GM12878 (cell line): ENCODE results near the gene APLP1. TPM values are rescaled to one million over a fixed set of nuclear protein-coding genes. Genes with fewer than 3 reads are reported as not detected.

Experiments used
- ATAC-seq: fragments of 200-7000 bp; cut with Tn5 transposase; 3 replicates; pipeline ENCODE4 v1.9.1; 2020; ENCODE audit warnings: mild to moderate bottlenecking, moderate library complexity
- BruUV-seq: library from RNA; stranded (reverse); fragments of 400-500 nt; replicated peaks from 2 replicates; lab custom pipeline; 2021; lab: Mats Ljungman, UMichigan
- CTCF ChIA-PET: fragments of 300-600 bp; sonication (Branson Sonifier 250); formaldehyde crosslinking; extraction: SDS; loops from one replicate; lab custom pipeline; 2021; ENCODE audit warnings: inconsistent platforms; lab: Yijun Ruan, JAX
- POLR2A ChIA-PET: fragments of 350-600 bp; formaldehyde crosslinking; extraction: SDS; loops from one replicate; lab custom pipeline; 2021; ENCODE audit warnings: inconsistent platforms; lab: Charles Lee
- RAD21 ChIA-PET: fragments of 300-600 bp; sonication (Branson Sonifier 250); formaldehyde crosslinking; loops from one replicate; lab custom pipeline; 2023; ENCODE audit warnings: antibody characterized with exemption; ENCODE audit not compliant: unreplicated experiment; lab: Charles Lee
- SMC1A ChIA-PET: fragments of 300-600 bp; sonication (Branson Sonifier 250); formaldehyde crosslinking; loops from one replicate; lab custom pipeline; 2023; ENCODE audit not compliant: unreplicated experiment, uncharacterized antibody; lab: Charles Lee
- DNase-seq: peaks from one replicate; pipeline ENCODE4 v3.0.0-alpha.2; 2011; ENCODE audit warnings: low read depth, low spot score
- FAIRE-seq: peaks from 3 replicates; lab custom pipeline; 2011; peaks lifted over from hg19 to GRCh38; lab: Jason Lieb, UNC
- H2AFZ ChIP-seq: 2 replicates; pipeline ENCODE4 v1.6.0; 2011; ENCODE audit warnings: low read depth, low read length, control low read depth; ENCODE audit not compliant: control insufficient read depth
- H3K27ac ChIP-seq: 2 replicates; pipeline ENCODE4 v1.5.1; 2011; ENCODE audit warnings: control low read depth; ENCODE audit not compliant: control insufficient read depth, insufficient read depth
- H3K27me3 ChIP-seq, 2 experiments: replicated peaks in 1 of 2; 2 replicates each; pipeline versions ENCODE4 v1.6.0 to v1.6.1; 2011; ENCODE audit warnings: low read length in 1 of 2; ENCODE audit not compliant: control insufficient read depth in 2 of 2, insufficient read depth in 2 of 2
- H3K36me3 ChIP-seq, 2 experiments: 2 replicates each; pipeline ENCODE4 v1.5.1; 2011; ENCODE audit warnings: low read length in 1 of 2; ENCODE audit not compliant: control insufficient read depth in 2 of 2, insufficient read depth in 2 of 2
- H3K4me1 ChIP-seq: 2 replicates; pipeline ENCODE4 v1.6.1; 2011; ENCODE audit warnings: mild to moderate bottlenecking, low read length, moderate library complexity, mixed read lengths; ENCODE audit not compliant: control insufficient read depth, insufficient read depth
- H3K4me2 ChIP-seq: 2 replicates; pipeline ENCODE4 v1.6.0; 2011; ENCODE audit warnings: control low read depth; ENCODE audit not compliant: control insufficient read depth, insufficient read depth
- H3K4me3 ChIP-seq: fragments of 200-600 bp; sonication (generic); 2 replicates; pipeline ENCODE4 v1.5.1; 2016
- H3K79me2 ChIP-seq: 2 replicates; pipeline ENCODE4 v1.6.0; 2011; ENCODE audit warnings: low read length; ENCODE audit not compliant: control insufficient read depth, insufficient read depth
- H3K9ac ChIP-seq: 2 replicates; pipeline ENCODE4 v1.8.0; 2011; ENCODE audit warnings: low read length, control low read depth, mixed read lengths; ENCODE audit not compliant: control insufficient read depth, insufficient read depth
- H3K9me3 ChIP-seq: replicated peaks from 3 replicates; pipeline ENCODE4 v1.5.1; 2011; ENCODE audit warnings: mild to moderate bottlenecking, low read length; ENCODE audit not compliant: control insufficient read depth, insufficient read depth
- H4K20me1 ChIP-seq: 2 replicates; pipeline ENCODE4 v1.6.0; 2011; ENCODE audit not compliant: control insufficient read depth, insufficient read depth
- CEBPB ChIP-seq, 2 experiments: fragments of 150-350 bp in 1 of 2; IDR thresholded peaks; 2 replicates each; pipeline ENCODE4 v1.6.1; 2012 to 2014; ENCODE audit warnings: low read depth in 2 of 2, low read length in 2 of 2, borderline replicate concordance in 1 of 2, inconsistent platforms in 1 of 2
- HDAC2 ChIP-seq: fragments of 200-600 bp; sonication (generic); IDR thresholded peaks from 2 replicates; pipeline ENCODE4 v1.6.1; 2017
- NFYA ChIP-seq: IDR thresholded peaks from 2 replicates; pipeline ENCODE4 v1.6.1; 2011; ENCODE audit warnings: low read depth, mild to moderate bottlenecking, low read length, improper control_type of control experiment, borderline replicate concordance
- NR2C2 ChIP-seq: IDR thresholded peaks from 2 replicates; pipeline ENCODE4 v1.6.1; 2011; ENCODE audit warnings: borderline replicate concordance, low read depth; ENCODE audit not compliant: control insufficient read depth, insufficient read length
- PML ChIP-seq: IDR thresholded peaks from 2 replicates; pipeline ENCODE4 v1.6.1; 2012; ENCODE audit warnings: low read length, inconsistent platforms
- RBBP5 ChIP-seq: fragments of 200-600 bp; sonication (generic); conservative IDR thresholded peaks from 2 replicates; pipeline ENCODE4 v1.6.1; 2016
- SMC3 ChIP-seq: IDR thresholded peaks from 2 replicates; pipeline ENCODE4 v1.6.1; 2011; ENCODE audit warnings: low read length, improper control_type of control experiment, borderline replicate concordance
- TAF1 ChIP-seq: IDR thresholded peaks from 2 replicates; pipeline ENCODE4 v1.6.1; 2011; ENCODE audit warnings: mild to moderate bottlenecking, low read depth, low read length, borderline replicate concordance
- ZNF384 ChIP-seq: IDR thresholded peaks from 2 replicates; pipeline ENCODE4 v1.6.1; 2012; ENCODE audit warnings: low read depth, mild to moderate bottlenecking, low read length, improper control_type of control experiment, borderline replicate concordance
- ZNF622 ChIP-seq: fragments of 450-650 bp; IDR thresholded peaks from 2 replicates; pipeline ENCODE4 v1.6.1; 2017; ENCODE audit warnings: mild to moderate bottlenecking, inconsistent platforms
- WGBS: methylation state at CpG from one replicate; pipeline ENCODE4 v1.1.6; 2016; ENCODE audit warnings: low lambda C conversion rate; ENCODE audit not compliant: insufficient replicate concordance, insufficient coverage; ENCODE audit errors: missing lambda C conversion rate; 5-methylcytosine and 5-hydroxymethylcytosine counted together
- in situ Hi-C: fragments of 300-500 bp; cut with MboI; formaldehyde crosslinking; loops from 9 replicates; pipeline ENCODE4 v1.14.3; 2018; ENCODE audit warnings: mixed read lengths
- intact Hi-C: fragments of 100-400 bp; cut with micrococcal nuclease; formaldehyde crosslinking; loops from one replicate; pipeline ENCODE4 v1.14.2; 2022; ENCODE audit not compliant: unreplicated experiment
- polyA plus RNA-seq, 11 experiments: library from polyadenylated mRNA; depleted of rRNA in 4 of 11; unstranded in 6 of 11; stranded (reverse) in 5 of 11; fragments of >200 nt; fragmentation: Nextera tagmentation in 4 of 11; fragmentation: Illumina TruSeq in 1 of 11; extraction: Ambion mirVana in 4 of 11; extraction: Trizol in 1 of 11; gene quantifications; 1 replicate in 1 of 11; 2 replicates in 10 of 11; pipeline versions ENCODE4 v1.2.1 to v1.2.3, GENCODE V29; 2011 to 2016; ENCODE audit warnings: inconsistent platforms in 2 of 11, missing spikeins in 2 of 11, low read depth in 1 of 11
- total RNA-seq, 4 experiments: library from RNA; depleted of rRNA in 3 of 4; stranded (reverse); fragments of >200 nt in 3 of 4; fragmentation: Illumina TruSeq in 1 of 4; extraction: Trizol in 1 of 4; gene quantifications; 2 replicates each; pipeline versions ENCODE4 v1.2.1 to v1.2.3, GENCODE V29; 2013 to 2021
- TF ChIP-seq, protein P1 (sequence below): fragments of 450-650 bp; IDR thresholded peaks from 2 replicates; pipeline ENCODE4 v1.6.1; 2017; ENCODE audit warnings: antibody characterized with exemption, mild to moderate bottlenecking, moderate library complexity
- TF ChIP-seq, protein P2 (sequence below): fragments of 150-350 bp; IDR thresholded peaks from 2 replicates; pipeline ENCODE4 v1.6.1; 2014; ENCODE audit warnings: mild to moderate bottlenecking, low read depth, low read length
- TF ChIP-seq, protein P3 (sequence below): IDR thresholded peaks from 2 replicates; pipeline ENCODE4 v1.6.1; 2012; ENCODE audit warnings: low read depth, low read length, improper control_type of control experiment

APLP1 gene
- total and polyA plus RNA-seq, 10 of the 15 experiments (the other 5 are each of a cell fraction or from before 2014, with no cell fraction given) = 0.07 to 2.2 (median 0.91) TPM; not detected in 1

DNA sequence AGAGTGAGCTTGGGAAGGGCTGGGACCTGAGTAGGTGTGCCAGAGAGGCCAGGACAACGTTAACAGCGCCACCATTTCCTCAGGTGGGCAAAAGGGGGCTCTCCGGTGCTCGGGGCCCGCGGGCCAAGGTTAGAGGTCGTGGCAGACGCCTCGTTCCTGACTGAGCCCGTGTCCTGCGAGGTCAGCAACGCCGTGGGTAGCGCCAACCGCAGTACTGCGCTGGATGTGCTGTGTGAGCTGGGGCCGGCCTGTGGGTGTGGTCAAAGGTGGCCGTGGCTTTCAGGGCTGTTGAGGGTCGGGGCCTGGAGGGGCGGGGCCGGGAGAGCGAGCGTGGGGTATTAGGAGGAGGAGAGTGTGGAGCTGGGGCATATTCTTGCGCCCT lies 7.9 kb upstream of the APLP1 start (continued):
- TF ChIP-seq, protein P1, sequence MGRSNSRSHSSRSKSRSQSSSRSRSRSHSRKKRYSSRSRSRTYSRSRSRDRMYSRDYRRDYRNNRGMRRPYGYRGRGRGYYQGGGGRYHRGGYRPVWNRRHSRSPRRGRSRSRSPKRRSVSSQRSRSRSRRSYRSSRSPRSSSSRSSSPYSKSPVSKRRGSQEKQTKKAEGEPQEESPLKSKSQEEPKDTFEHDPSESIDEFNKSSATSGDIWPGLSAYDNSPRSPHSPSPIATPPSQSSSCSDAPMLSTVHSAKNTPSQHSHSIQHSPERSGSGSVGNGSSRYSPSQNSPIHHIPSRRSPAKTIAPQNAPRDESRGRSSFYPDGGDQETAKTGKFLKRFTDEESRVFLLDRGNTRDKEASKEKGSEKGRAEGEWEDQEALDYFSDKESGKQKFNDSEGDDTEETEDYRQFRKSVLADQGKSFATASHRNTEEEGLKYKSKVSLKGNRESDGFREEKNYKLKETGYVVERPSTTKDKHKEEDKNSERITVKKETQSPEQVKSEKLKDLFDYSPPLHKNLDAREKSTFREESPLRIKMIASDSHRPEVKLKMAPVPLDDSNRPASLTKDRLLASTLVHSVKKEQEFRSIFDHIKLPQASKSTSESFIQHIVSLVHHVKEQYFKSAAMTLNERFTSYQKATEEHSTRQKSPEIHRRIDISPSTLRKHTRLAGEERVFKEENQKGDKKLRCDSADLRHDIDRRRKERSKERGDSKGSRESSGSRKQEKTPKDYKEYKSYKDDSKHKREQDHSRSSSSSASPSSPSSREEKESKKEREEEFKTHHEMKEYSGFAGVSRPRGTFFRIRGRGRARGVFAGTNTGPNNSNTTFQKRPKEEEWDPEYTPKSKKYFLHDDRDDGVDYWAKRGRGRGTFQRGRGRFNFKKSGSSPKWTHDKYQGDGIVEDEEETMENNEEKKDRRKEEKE = no peak
- TF ChIP-seq NR2C2 (no peak), TAF1 (no peak)

DNA sequence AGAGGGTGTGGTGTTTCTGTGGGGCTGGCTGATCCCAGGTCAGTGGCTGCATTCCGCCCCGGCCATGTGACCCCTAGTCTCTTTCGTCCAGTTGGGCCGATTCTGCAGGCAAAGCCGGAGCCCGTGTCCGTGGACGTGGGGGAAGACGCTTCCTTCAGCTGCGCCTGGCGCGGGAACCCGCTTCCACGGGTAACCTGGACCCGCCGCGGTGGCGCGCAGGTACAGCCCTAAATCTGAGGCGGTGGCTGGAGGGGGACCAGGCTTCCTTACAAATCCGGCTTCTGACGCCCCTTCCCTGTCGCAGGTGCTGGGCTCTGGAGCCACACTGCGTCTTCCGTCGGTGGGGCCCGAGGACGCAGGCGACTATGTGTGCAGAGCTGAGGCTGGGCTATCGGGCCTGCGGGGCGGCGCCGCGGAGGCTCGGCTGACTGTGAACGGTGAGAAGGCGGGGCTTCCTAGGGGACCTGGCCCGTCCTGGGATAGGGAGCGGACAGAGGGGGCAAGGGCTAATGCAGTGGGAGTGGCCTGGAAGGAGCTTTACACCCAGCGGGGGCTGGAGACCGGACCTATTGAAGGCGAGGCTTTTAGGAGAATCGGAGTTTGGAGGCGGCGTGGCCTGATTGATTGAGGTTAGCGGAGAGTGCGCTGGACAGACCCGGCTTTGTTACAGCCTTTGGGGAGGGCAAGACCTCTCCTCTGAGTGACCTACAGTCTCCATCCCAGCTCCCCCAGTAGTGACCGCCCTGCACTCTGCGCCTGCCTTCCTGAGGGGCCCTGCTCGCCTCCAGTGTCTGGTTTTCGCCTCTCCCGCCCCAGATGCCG lies 7.3 kb upstream of the APLP1 start:
- no peak for TF ChIP-seq NFYA
- TF ChIP-seq, protein P2, sequence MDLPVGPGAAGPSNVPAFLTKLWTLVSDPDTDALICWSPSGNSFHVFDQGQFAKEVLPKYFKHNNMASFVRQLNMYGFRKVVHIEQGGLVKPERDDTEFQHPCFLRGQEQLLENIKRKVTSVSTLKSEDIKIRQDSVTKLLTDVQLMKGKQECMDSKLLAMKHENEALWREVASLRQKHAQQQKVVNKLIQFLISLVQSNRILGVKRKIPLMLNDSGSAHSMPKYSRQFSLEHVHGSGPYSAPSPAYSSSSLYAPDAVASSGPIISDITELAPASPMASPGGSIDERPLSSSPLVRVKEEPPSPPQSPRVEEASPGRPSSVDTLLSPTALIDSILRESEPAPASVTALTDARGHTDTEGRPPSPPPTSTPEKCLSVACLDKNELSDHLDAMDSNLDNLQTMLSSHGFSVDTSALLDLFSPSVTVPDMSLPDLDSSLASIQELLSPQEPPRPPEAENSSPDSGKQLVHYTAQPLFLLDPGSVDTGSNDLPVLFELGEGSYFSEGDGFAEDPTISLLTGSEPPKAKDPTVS = no peak
- no peak for TF ChIP-seq RBBP5
- TF ChIP-seq, protein P3, sequence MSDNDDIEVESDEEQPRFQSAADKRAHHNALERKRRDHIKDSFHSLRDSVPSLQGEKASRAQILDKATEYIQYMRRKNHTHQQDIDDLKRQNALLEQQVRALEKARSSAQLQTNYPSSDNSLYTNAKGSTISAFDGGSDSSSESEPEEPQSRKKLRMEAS = no peak
- no peak for TF ChIP-seq SMC3
- TF ChIP-seq PML = no peak
- TF ChIP-seq ZNF384 = no peak
- no peak for TF ChIP-seq TAF1
- TF ChIP-seq CEBPB (IDR thresholded peaks at IDR 0.05; ENCODE audit: borderline replicate concordance in 1 of 2, low read depth in 2 of 2, low read length in 2 of 2) = no peak
- no peak for TF ChIP-seq HDAC2
- no peak for TF ChIP-seq ZNF622
- TF ChIP-seq, all 136 proteins: peak for 0
- peaks cover 3% of the 10 kb centered on the region; the same call in 1 of the 2 replicates for H3K4me1 ChIP-seq
- H4K20me1 ChIP-seq = no peaks in the 10 kb centered on the region
- H3K79me2 ChIP-seq = no peaks in the 10 kb centered on the region
- no TSS peak for BruUV-seq
- no peak overlapping the region for H3K4me2 ChIP-seq
- ChIA-PET RAD21 (no interaction called here), CTCF (no interaction called here), SMC1A (no interaction called here), POLR2A (no interaction called here)
- H3K9me3 ChIP-seq = no peaks in the 10 kb centered on the region
- H3K27ac ChIP-seq = no peak overlapping the region
- ATAC-seq (no peak), DNase-seq (no peak), FAIRE-seq (no peak)
- H3K9ac ChIP-seq = no peak overlapping the region
- H2AFZ ChIP-seq = no peak overlapping the region
- intact Hi-C loops (no loop called here), in situ Hi-C loops (no loop called here)
- 39% methylated on average over 52 of the region's 55 CpGs for WGBS
- peaks cover 9 to 13% of the 10 kb centered on the region in 2 experiments; a peak in 3 of 4 replicates for H3K27me3 ChIP-seq
- no peak overlapping the region for H3K4me3 ChIP-seq
- no peaks in the 10 kb centered on the region for H3K36me3 ChIP-seq
